A673 (cell line): Measurements from ENCODE around the gene MC3R. TPM values are rescaled to one million over a fixed set of nuclear protein-coding genes. Genes with fewer than 3 reads are reported as not detected.

Experiments
- BruUV-seq: library from RNA; stranded (reverse); fragments of 400-500 nt; replicated peaks from 2 replicates; lab custom pipeline; 2021; lab: Mats Ljungman, UMichigan
- CTCF ChIA-PET: fragments of 300-600 bp; sonication (Branson Sonifier 250); formaldehyde crosslinking; loops from one replicate; lab custom pipeline; 2022; ENCODE audit warnings: antibody characterized with exemption; lab: Charles Lee
- POLR2A ChIA-PET: fragments of 300-600 bp; sonication (Branson Sonifier 250); formaldehyde crosslinking; loops from one replicate; lab custom pipeline; 2022; ENCODE audit warnings: antibody characterized with exemption; ENCODE audit not compliant: low non-redundant PET; lab: Charles Lee
- DNase-seq: peaks from one replicate; pipeline ENCODE4 v3.0.0-alpha.2; 2015; ENCODE audit warnings: low spot score
- H3K27ac ChIP-seq: fragments of 200-600 bp; sonication (generic); 2 replicates; pipeline ENCODE4 v1.5.1; 2016; ENCODE audit warnings: mixed run types, low read depth, mild to moderate bottlenecking, mixed read lengths, antibody characterized with exemption, low read length; ENCODE audit not compliant: poor library complexity, severe bottlenecking
- H3K27me3 ChIP-seq: fragments of 200-600 bp; sonication (generic); replicated peaks from 2 replicates; pipeline ENCODE4 v1.6.1; 2017; ENCODE audit warnings: mixed run types, low read depth, mild to moderate bottlenecking, mixed read lengths, antibody characterized with exemption, low read length; ENCODE audit not compliant: insufficient read depth, poor library complexity
- H3K36me3 ChIP-seq: fragments of 200-600 bp; sonication (generic); 2 replicates; pipeline ENCODE4 v1.6.1; 2016; ENCODE audit warnings: mixed run types, mild to moderate bottlenecking, mixed read lengths, antibody characterized with exemption, low read length; ENCODE audit not compliant: insufficient read depth, poor library complexity, severe bottlenecking
- H3K4me1 ChIP-seq: fragments of 200-600 bp; sonication (generic); 2 replicates; pipeline ENCODE4 v1.6.1; 2017; ENCODE audit warnings: mixed run types, mild to moderate bottlenecking, mixed read lengths, antibody characterized with exemption, low read length; ENCODE audit not compliant: insufficient read depth, poor library complexity, severe bottlenecking
- H3K4me3 ChIP-seq: fragments of 200-600 bp; sonication (generic); 2 replicates; pipeline ENCODE4 v1.5.1; 2016; ENCODE audit warnings: low read depth, mixed run types, mild to moderate bottlenecking, mixed read lengths, low read length; ENCODE audit not compliant: poor library complexity, severe bottlenecking
- H3K9me3 ChIP-seq: fragments of 200-600 bp; sonication (generic); 2 replicates; pipeline ENCODE4 v1.6.1; 2016; ENCODE audit warnings: mixed run types, low read depth, mild to moderate bottlenecking, mixed read lengths, antibody characterized with exemption, low read length; ENCODE audit not compliant: poor library complexity, severe bottlenecking
- CTCF ChIP-seq: fragments of 300-800, 200-600 bp; sonication (generic); conservative IDR thresholded peaks from 2 replicates; pipeline ENCODE4 v1.5.1; 2017; ENCODE audit warnings: low read depth, mild to moderate bottlenecking, antibody characterized with exemption, low read length, moderate library complexity, mixed read lengths
- EZH2 ChIP-seq: fragments of 200-600 bp; sonication (generic); IDR thresholded peaks from 2 replicates; pipeline ENCODE4 v1.6.1; 2017; ENCODE audit warnings: borderline replicate concordance, low read depth, mild to moderate bottlenecking, mixed read lengths, antibody characterized with exemption, low read length; ENCODE audit not compliant: poor library complexity, severe bottlenecking
- intact Hi-C: fragments of 100-400 bp; cut with micrococcal nuclease; formaldehyde crosslinking; loops from one replicate; pipeline ENCODE4 v1.10.0; 2022; ENCODE audit not compliant: unreplicated experiment
- total RNA-seq: library from RNA; stranded (reverse); gene quantifications from 2 replicates; pipeline ENCODE4 v1.2.3, GENCODE V29; 2021

MC3R gene
- total RNA-seq, 1 experiment from 2014 or later, result not detected

GRCh38 chr20:56211051-56211450, 37.5 kb upstream of the MC3R start:
- H3K27ac ChIP-seq, result no peak overlapping the region
- H3K9me3 ChIP-seq, result no peaks in the 10 kb centered on the region
- no peaks in the 10 kb centered on the region for H3K36me3 ChIP-seq
- DNase-seq, result no peak
- no peaks in the 10 kb centered on the region for H3K4me1 ChIP-seq
- H3K4me3 ChIP-seq, result no peak overlapping the region
- intact Hi-C loops, result no loop called here
- CTCF ChIA-PET, result no interaction called here
- BruUV-seq, result no TSS peak
- H3K27me3 ChIP-seq, result no peaks in the 10 kb centered on the region
- TF ChIP-seq EZH2, result no peak
- TF ChIP-seq CTCF, result no peak
- POLR2A ChIA-PET, result no interaction called here

GRCh38 chr20:56212091-56212490, 36.4 kb upstream of the MC3R start:
- ChIA-PET CTCF (no interaction called here), POLR2A (no interaction called here)
- intact Hi-C loops, result no loop called here
- Histone ChIP-seq H3K4me3 (no peak overlapping the region), H3K4me1 (no peaks in the 10 kb centered on the region), H3K9me3 (no peaks in the 10 kb centered on the region), H3K27me3 (no peaks in the 10 kb centered on the region), H3K27ac (no peak overlapping the region), H3K36me3 (no peaks in the 10 kb centered on the region)
- no TSS peak for BruUV-seq
- no peak for DNase-seq
- TF ChIP-seq EZH2, result no peak
- no peak for TF ChIP-seq CTCF

GRCh38 chr20:56213321-56213720, 35.2 kb upstream of the MC3R start:
- Histone ChIP-seq H3K27ac (no peak overlapping the region), H3K9me3 (no peaks in the 10 kb centered on the region), H3K4me3 (no peak overlapping the region), H3K4me1 (no peaks in the 10 kb centered on the region), H3K36me3 (no peaks in the 10 kb centered on the region), H3K27me3 (no peaks in the 10 kb centered on the region)
- intact Hi-C loops, result no loop called here
- TF ChIP-seq EZH2 (no peak), CTCF (no peak)
- no TSS peak for BruUV-seq
- ChIA-PET CTCF (no interaction called here), POLR2A (no interaction called here)
- no peak for DNase-seq
